HEK293T (cell line): ENCODE results near the gene CDH12.
"Not testable (repeated sequence)": the region's sequence is repeated elsewhere in the genome, so short reads cannot be mapped to it uniquely, and the experiment has no call there.

Experiments used
- CTCF ChIA-PET: fragments of 350-600 bp; formaldehyde crosslinking; extraction: SDS; loops from one replicate; lab custom pipeline; 2021; ENCODE audit warnings: antibody characterized with exemption, inconsistent platforms; lab: Yijun Ruan, JAX
- POLR2A ChIA-PET: fragments of 350-600 bp; formaldehyde crosslinking; extraction: SDS; loops from one replicate; lab custom pipeline; 2020; ENCODE audit warnings: antibody characterized with exemption, inconsistent platforms; lab: Yijun Ruan, JAX
- DNase-seq: peaks from one replicate; pipeline ENCODE4 v3.0.0; 2012; ENCODE audit warnings: mixed read lengths; ENCODE audit errors: extremely low spot score
- ARNT ChIP-seq: fragments of 450-650 bp; IDR thresholded peaks from 2 replicates; pipeline ENCODE4 v1.6.1; 2017; ENCODE audit warnings: mild to moderate bottlenecking
- BHLHE40 ChIP-seq: fragments of 450-650 bp; IDR thresholded peaks from 2 replicates; pipeline ENCODE4 v1.6.1; 2016; ENCODE audit warnings: mild to moderate bottlenecking, moderate library complexity, borderline replicate concordance
- CTBP1 ChIP-seq: fragments of 450-650 bp; IDR thresholded peaks from 2 replicates; pipeline ENCODE4 v1.6.1; 2016; ENCODE audit warnings: borderline replicate concordance
- ELF4 ChIP-seq: fragments of 450-650 bp; IDR thresholded peaks from 2 replicates; pipeline ENCODE4 v1.6.1; 2017; ENCODE audit warnings: antibody characterized with exemption
- FOXA1 ChIP-seq: fragments of 450-650 bp; IDR thresholded peaks from 2 replicates; pipeline ENCODE4 v1.6.1; 2016; ENCODE audit warnings: mild to moderate bottlenecking
- FOXK2 ChIP-seq: fragments of 450-650 bp; IDR thresholded peaks from 2 replicates; pipeline ENCODE4 v1.6.1; 2016; ENCODE audit warnings: mild to moderate bottlenecking
- FOXM1 ChIP-seq: fragments of 450-650 bp; IDR thresholded peaks from 2 replicates; pipeline ENCODE4 v1.6.1; 2017; ENCODE audit warnings: mild to moderate bottlenecking, borderline replicate concordance
- HDGF ChIP-seq: fragments of 450-650 bp; IDR thresholded peaks from 2 replicates; pipeline ENCODE4 v1.6.1; 2017; ENCODE audit warnings: antibody characterized with exemption, borderline replicate concordance
- L3MBTL2 ChIP-seq: fragments of 450-650 bp; conservative IDR thresholded peaks from 2 replicates; pipeline ENCODE4 v1.6.1; 2016; ENCODE audit warnings: mild to moderate bottlenecking
- LEF1 ChIP-seq: fragments of 450-650 bp; IDR thresholded peaks from 2 replicates; pipeline ENCODE4 v1.6.1; 2017; ENCODE audit warnings: mild to moderate bottlenecking, borderline replicate concordance
- NFRKB ChIP-seq: fragments of 450-650 bp; IDR thresholded peaks from 2 replicates; pipeline ENCODE4 v1.6.1; 2016; ENCODE audit warnings: mild to moderate bottlenecking, moderate library complexity
- SP1 ChIP-seq: fragments of 450-650 bp; IDR thresholded peaks from 2 replicates; pipeline ENCODE4 v1.6.1; 2017
- SUZ12 ChIP-seq: fragments of 450-650 bp; IDR thresholded peaks from 2 replicates; pipeline ENCODE4 v1.6.1; 2016; ENCODE audit warnings: mild to moderate bottlenecking
- TARDBP ChIP-seq: fragments of 450-650 bp; IDR thresholded peaks from 2 replicates; pipeline ENCODE4 v1.6.1; 2016
- ZNF384 ChIP-seq: fragments of 450-650 bp; IDR thresholded peaks from 2 replicates; pipeline ENCODE4 v1.6.1; 2016
- TF ChIP-seq, protein P1 (sequence below): fragments of 450-650 bp; IDR thresholded peaks from 2 replicates; pipeline ENCODE4 v1.6.1; 2016

The CDH12 gene

GRCh38 chr5:22615964-22616363, 237.2 kb downstream of the CDH12 start:
- no peak for DNase-seq
- ChIA-PET POLR2A (no interaction called here), CTCF (interaction anchor here (0.6 kb wide), 1 partner anchor 228 kb away, joined by 3 read pairs; no protein-coding TSS in a partner anchor)
- TF ChIP-seq TARDBP = no peak
- no peak for TF ChIP-seq L3MBTL2
- TF ChIP-seq, protein P1, sequence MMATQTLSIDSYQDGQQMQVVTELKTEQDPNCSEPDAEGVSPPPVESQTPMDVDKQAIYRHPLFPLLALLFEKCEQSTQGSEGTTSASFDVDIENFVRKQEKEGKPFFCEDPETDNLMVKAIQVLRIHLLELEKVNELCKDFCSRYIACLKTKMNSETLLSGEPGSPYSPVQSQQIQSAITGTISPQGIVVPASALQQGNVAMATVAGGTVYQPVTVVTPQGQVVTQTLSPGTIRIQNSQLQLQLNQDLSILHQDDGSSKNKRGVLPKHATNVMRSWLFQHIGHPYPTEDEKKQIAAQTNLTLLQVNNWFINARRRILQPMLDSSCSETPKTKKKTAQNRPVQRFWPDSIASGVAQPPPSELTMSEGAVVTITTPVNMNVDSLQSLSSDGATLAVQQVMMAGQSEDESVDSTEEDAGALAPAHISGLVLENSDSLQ = no peak
- no peak for TF ChIP-seq CTBP1
- no peak for TF ChIP-seq NFRKB
- TF ChIP-seq FOXK2 = no peak
- TF ChIP-seq FOXA1 = no peak
- TF ChIP-seq HDGF = no peak
- TF ChIP-seq LEF1 = no peak
- no peak for TF ChIP-seq SUZ12
- TF ChIP-seq ARNT = no peak
- no peak for TF ChIP-seq ZNF384
- no peak for TF ChIP-seq BHLHE40
- TF ChIP-seq ELF4 = no peak
- no peak for TF ChIP-seq SP1
- no peak for TF ChIP-seq FOXM1

DNA sequence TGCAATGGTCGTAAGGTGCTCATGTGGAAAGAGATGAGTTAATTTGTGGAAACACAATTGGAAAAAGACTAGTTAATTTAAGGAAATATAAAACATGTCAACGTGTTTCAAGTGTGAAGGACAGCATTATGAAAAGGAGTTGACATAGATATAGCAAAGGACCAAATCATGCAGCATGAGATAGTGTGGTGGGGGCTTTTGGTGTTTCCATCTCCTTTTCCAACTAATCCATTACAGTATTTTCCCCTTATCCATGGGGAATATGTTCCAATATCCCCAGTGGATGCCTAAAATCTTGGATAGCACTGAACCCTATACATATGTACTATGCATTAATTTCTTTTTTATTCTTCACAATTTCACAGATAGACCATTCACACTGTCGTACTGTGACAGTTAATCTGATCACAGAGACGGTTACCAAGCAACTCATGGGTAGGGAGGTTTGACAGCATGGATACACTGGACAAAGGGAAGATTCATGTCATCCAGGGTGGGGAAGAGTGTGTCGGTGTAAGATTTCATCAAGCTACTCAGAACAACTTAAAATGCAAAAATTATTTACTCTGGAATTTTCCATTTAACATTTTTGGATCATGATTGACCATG, 238.6 kb downstream of the CDH12 start:
- no peak for DNase-seq
- ChIA-PET POLR2A (no interaction called here), CTCF (no interaction called here)
- no peak for TF ChIP-seq SP1
- no peak for TF ChIP-seq LEF1
- TF ChIP-seq, protein P1 = no peak
- no peak for TF ChIP-seq ARNT
- no peak for TF ChIP-seq ZNF384
- TF ChIP-seq CTBP1 = no peak
- TF ChIP-seq FOXK2 = no peak
- TF ChIP-seq FOXA1 = no peak
- TF ChIP-seq L3MBTL2 = no peak
- no peak for TF ChIP-seq NFRKB
- TF ChIP-seq BHLHE40 = no peak

DNA sequence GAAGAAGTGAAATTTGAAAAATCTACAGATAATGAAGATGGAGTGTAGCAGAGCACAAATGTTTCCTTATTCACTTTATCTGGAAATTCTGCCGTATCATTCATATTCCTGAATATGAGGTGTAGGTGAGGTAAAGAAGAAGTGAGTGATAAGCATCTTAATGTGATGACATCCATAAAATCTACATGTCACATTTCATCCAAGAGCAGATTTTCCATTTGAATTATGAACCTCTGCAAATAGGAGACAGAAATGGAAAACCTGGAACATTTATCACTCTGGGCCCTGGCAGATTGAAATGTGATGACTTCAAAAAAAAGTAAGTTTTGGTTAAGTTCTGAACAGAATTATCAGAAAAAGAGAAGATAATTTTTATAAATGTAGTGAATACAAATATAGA, 240.2 kb downstream of the CDH12 start:
- no peak for DNase-seq
- ChIA-PET POLR2A (no interaction called here), CTCF (no interaction called here)
- TF ChIP-seq FOXM1 (no peak), ELF4 (no peak), ZNF384 (no peak), TARDBP (no peak)
- TF ChIP-seq, protein P1 = no peak

DNA sequence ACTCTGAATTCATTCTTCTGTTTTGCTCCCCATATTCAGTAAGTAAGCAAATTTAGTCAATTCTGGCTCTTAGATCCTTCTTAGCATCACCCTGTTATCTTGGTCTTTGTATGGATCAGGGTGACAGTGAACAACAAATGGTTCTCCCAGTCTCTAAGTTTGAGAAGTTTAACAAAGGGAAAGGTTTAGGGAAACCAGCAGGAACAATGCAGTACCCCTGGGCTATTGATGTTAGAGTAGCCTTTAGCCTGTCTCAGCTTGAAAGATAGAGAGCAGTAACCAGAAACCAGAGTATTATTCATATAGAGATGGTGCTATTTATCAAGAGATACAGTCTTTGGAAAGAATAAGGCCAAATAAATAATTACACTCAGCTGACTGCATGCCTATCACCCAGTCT, 241.8 kb downstream of the CDH12 start:
- ChIA-PET CTCF (no interaction called here), POLR2A (no interaction called here)
- TF ChIP-seq ARNT (no peak), SP1 (no peak)
- no peak for DNase-seq

- POLR2A ChIA-PET, DNase-seq, CTCF ChIA-PET: not testable (repeated sequence)
Measured at GRCh38 chr5:22607498-22607897, 245.6 kb downstream of the CDH12 start.

- ChIA-PET CTCF (no interaction called here), POLR2A (no interaction called here)
- DNase-seq = no peak
- TF ChIP-seq FOXA1 = no peak
- TF ChIP-seq L3MBTL2 = no peak
- no peak for TF ChIP-seq HDGF
- no peak for TF ChIP-seq SP1
- no peak for TF ChIP-seq BHLHE40
- no peak for TF ChIP-seq SUZ12
- TF ChIP-seq ELF4 = no peak
- TF ChIP-seq CTBP1 = no peak
- TF ChIP-seq FOXK2 = no peak
- TF ChIP-seq, protein P1 = no peak
- TF ChIP-seq LEF1 = no peak
- TF ChIP-seq ZNF384 = no peak
- no peak for TF ChIP-seq FOXM1
- no peak for TF ChIP-seq TARDBP
- no peak for TF ChIP-seq ARNT
- TF ChIP-seq NFRKB = no peak
Measured at GRCh38 chr5:22605473-22605872, 247.7 kb downstream of the CDH12 start.

DNA sequence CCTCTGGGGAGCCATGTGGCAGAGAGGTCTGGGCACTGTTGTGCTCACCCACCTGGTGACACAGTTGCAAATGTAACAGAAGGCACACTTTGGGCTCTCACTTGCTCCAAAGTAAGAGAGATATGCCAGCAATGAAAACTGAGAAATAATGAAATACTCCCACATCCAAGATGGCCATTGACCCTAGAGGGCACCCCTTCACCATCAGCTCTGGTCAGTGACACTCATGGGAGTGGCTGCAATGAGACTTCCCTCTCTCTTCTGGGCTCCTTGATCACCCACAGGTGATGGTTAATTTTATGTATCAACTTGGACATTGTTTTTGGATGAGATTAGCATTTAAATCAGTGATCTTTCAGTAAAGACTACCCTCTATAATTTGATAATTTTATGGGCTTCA, 248.4 kb downstream of the CDH12 start:
- CTCF ChIA-PET = no interaction called here
- TF ChIP-seq SUZ12 (no peak), ELF4 (no peak), BHLHE40 (no peak), CTBP1 (no peak), FOXK2 (no peak), FOXA1 (no peak), LEF1 (no peak)
- TF ChIP-seq, protein P1 = no peak
- POLR2A ChIA-PET = no interaction called here
- no peak for DNase-seq
